ENCODE measurements around the gene TFAP2E. TPM values are rescaled to one million over a fixed set of nuclear protein-coding genes. Genes with fewer than 3 reads are reported as not detected.

TFAP2E gene
- total RNA-seq, 1 donor from 2014 or later, result 0.41 TPM

DNA sequence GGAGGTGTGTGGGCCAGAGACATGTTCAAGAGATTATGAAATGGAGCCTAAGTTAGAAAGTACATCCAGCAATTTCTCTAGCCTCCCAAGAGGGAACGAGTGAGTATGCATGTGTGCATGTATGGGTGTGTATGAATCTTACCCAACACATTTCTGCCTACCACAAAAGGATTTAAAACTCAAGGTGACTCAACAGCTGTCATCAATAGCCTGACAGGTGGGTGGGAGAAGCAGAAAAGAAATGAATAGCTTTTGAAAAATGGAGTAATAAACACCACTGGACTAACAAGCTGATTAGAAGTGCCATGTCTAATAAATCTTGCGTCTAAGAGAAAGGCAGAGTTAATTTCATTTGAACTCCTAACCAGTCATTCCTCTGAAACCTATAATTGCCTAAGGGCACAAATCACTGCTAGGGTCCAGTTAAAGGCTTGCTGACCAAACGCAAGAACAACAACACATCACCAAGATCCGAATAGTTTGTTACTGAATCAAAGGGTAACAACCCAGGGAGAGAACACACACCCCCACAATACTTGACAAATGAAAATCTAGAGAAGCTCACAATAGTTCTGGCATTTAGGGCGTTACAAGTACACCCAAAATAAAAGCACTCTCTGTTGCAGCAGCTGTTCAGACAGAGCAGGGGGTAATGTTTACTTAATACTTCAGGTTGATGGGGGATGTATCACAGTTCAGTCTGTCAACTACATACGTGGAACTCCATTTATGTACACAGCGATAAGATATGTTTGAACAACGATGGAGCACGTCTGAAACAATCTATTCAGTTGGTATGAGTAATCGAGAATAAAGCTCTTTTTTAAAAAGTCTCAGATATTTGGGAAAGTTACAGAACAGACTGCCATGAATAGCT, 17.3 kb upstream of the TFAP2E start:
- Mint-ChIP-seq H3K4me1 (ENCODE audit: low read depth, unreplicated experiment) (peaks cover 23% of the 10 kb centered on the region), H3K27ac (ENCODE audit: unreplicated experiment) (no peak overlapping the region)
- H3K27me3 ChIP-seq (ENCODE audit: insufficient read depth, low read length), result no peaks in the 10 kb centered on the region

DNA sequence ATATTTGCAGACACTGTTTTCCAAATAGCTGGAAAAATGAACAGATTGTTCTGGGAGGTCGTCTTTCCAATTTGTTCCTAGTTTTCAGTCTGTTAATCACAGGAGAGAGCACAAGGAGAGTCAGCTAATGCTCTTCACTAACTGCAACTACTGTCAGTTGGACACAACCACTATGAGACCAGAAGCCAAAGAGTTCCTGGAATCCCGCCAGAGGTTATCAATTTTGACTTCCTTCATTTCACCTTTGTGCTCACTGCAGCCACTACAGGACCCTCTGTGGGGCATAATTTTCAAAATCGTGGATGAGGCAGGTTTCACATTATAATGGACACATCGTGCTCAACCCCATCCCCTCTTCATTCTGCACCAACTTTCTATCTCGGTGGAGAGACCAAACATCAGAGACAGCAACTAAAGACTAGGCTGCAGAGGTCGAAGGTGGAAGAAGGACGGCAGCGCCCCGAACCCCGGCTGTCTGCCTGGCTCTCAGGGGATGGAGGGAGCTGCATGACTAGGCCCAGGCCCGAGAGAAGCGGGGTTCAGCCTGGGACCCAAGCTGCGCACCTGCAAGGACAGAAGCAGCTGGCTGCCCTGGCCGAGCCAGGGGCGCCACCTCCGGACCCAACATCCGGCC, 16.5 kb upstream of the TFAP2E start:
- Mint-ChIP-seq H3K4me1 (ENCODE audit: low read depth, unreplicated experiment) (peaks cover 25% of the 10 kb centered on the region), H3K27ac (ENCODE audit: unreplicated experiment) (peak overlapping the region; percentile 77), H3K36me3 (ENCODE audit: low read depth, unreplicated experiment) (peaks cover 8% of the 10 kb centered on the region), H3K9me3 (ENCODE audit: unreplicated experiment) (no peaks in the 10 kb centered on the region), H3K4me3 (ENCODE audit: unreplicated experiment) (peak overlapping the region; percentile 92), H3K27me3 (ENCODE audit: low read depth, unreplicated experiment) (no peaks in the 10 kb centered on the region)
- Histone ChIP-seq H3K27ac (ENCODE audit: low read depth, low read length) (peak overlapping the region; percentile 95), H3K4me1 (ENCODE audit: insufficient read depth, low read length) (peaks cover 36% of the 10 kb centered on the region), H3K36me3 (ENCODE audit: insufficient read depth, low read length) (peaks cover 3% of the 10 kb centered on the region), H3K4me3 (ENCODE audit: insufficient read depth, low read depth, low read length) (peak overlapping the region; percentile 85), H4K20me1 (ENCODE audit: insufficient read depth, low read length) (peaks cover 58% of the 10 kb centered on the region), H3K9me3 (ENCODE audit: insufficient read depth, low read depth, low read length) (no peaks in the 10 kb centered on the region), H3K4me2 (ENCODE audit: low read length) (peak overlapping the region; percentile 88), H3K27me3 (ENCODE audit: insufficient read depth, low read length) (no peaks in the 10 kb centered on the region), H3K79me2 (ENCODE audit: insufficient read depth, low read length) (peaks cover 62% of the 10 kb centered on the region), H3K9ac (ENCODE audit: low read length) (peak overlapping the region; percentile 91), H2AFZ (ENCODE audit: low read depth, low read length) (peak overlapping the region; percentile 98)
- DNase-seq (ENCODE audit: low read depth) (no peak), FAIRE-seq (no peak)
- TF ChIP-seq, protein P1, sequence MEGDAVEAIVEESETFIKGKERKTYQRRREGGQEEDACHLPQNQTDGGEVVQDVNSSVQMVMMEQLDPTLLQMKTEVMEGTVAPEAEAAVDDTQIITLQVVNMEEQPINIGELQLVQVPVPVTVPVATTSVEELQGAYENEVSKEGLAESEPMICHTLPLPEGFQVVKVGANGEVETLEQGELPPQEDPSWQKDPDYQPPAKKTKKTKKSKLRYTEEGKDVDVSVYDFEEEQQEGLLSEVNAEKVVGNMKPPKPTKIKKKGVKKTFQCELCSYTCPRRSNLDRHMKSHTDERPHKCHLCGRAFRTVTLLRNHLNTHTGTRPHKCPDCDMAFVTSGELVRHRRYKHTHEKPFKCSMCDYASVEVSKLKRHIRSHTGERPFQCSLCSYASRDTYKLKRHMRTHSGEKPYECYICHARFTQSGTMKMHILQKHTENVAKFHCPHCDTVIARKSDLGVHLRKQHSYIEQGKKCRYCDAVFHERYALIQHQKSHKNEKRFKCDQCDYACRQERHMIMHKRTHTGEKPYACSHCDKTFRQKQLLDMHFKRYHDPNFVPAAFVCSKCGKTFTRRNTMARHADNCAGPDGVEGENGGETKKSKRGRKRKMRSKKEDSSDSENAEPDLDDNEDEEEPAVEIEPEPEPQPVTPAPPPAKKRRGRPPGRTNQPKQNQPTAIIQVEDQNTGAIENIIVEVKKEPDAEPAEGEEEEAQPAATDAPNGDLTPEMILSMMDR (IDR thresholded peaks at IDR 0.05; ENCODE audit: insufficient read depth, low read depth, low read length), result no peak
- TF ChIP-seq EZH2 (IDR thresholded peaks at IDR 0.05; ENCODE audit: insufficient read depth, low read length), result no peak

More for the DNA sequence above, 17.3 kb upstream of the TFAP2E start:
- Mint-ChIP-seq H3K27me3 (ENCODE audit: low read depth, unreplicated experiment) (no peaks in the 10 kb centered on the region), H3K4me3 (ENCODE audit: unreplicated experiment) (peak overlapping the region; percentile 92), H3K9me3 (ENCODE audit: unreplicated experiment) (no peaks in the 10 kb centered on the region), H3K36me3 (ENCODE audit: low read depth, unreplicated experiment) (peaks cover 5% of the 10 kb centered on the region)
- peak overlapping the region; percentile 91 for H3K9ac ChIP-seq (ENCODE audit: low read length)
- H2AFZ ChIP-seq (ENCODE audit: low read depth, low read length), result no peak overlapping the region
- peaks cover 35% of the 10 kb centered on the region for H3K4me1 ChIP-seq (ENCODE audit: insufficient read depth, low read length)
- H3K4me2 ChIP-seq (ENCODE audit: low read length), result peak overlapping the region; percentile 88
- peak; percentile 72 for DNase-seq (ENCODE audit: low read depth)
- no peaks in the 10 kb centered on the region for H3K9me3 ChIP-seq (ENCODE audit: insufficient read depth, low read depth, low read length)
- peak overlapping the region; percentile 95 for H3K27ac ChIP-seq (ENCODE audit: low read depth, low read length)
- H3K79me2 ChIP-seq (ENCODE audit: insufficient read depth, low read length), result peaks cover 55% of the 10 kb centered on the region
- peak; percentile 47 for FAIRE-seq
- peaks cover 50% of the 10 kb centered on the region for H4K20me1 ChIP-seq (ENCODE audit: insufficient read depth, low read length)
- no peak for TF ChIP-seq EZH2 (IDR thresholded peaks at IDR 0.05; ENCODE audit: insufficient read depth, low read length)
- TF ChIP-seq, protein P1 (IDR thresholded peaks at IDR 0.05; ENCODE audit: insufficient read depth, low read depth, low read length), result no peak
- peak overlapping the region; percentile 85 for H3K4me3 ChIP-seq (ENCODE audit: insufficient read depth, low read depth, low read length)
- H3K36me3 ChIP-seq (ENCODE audit: insufficient read depth, low read length), result peaks cover 3% of the 10 kb centered on the region
